ENCODE data around the gene ABCF1.
"Not testable (repeated sequence)": the region's sequence is repeated elsewhere in the genome, so short reads cannot be mapped to it uniquely, and the experiment has no call there.

Gene ABCF1

DNA sequence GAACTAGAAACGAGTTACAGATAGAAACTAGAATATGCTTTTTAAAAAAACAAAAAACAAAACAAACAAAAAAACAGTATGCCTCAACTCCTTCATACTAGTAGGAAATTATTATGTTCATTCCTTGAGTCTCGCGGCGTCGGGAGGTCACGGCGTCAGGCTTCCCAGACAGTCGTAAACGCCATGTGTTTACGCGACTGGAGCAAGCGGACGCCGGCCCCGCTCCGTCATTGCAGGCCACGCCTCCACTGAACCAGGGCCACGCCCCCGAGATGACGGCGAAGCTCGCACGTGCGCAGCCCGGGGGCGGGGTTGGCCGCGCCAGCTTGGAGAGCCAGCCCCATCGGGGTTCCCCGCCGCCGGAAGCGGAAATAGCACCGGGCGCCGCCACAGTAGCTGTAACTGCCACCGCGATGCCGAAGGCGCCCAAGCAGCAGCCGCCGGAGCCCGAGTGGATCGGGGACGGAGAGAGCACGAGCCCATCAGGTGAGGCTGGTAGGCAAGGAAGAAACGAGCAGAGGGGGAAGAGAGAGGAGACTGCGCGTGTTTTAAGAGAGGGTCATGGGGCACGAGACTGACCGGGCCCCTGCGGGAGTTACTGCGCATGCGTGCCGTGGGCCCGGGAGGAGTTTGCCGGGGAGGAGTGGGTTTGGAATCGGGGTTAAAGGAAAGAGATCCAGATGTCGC lies at the start of gene ABCF1:
Gene ABCF1 (plus strand): TSS at position 368 of the 687 bp plus-strand sequence. CDS start 46 bp downstream, at position 414.
- DNase-seq (ENCODE audit: low spot score): peak; percentile 100

DNA sequence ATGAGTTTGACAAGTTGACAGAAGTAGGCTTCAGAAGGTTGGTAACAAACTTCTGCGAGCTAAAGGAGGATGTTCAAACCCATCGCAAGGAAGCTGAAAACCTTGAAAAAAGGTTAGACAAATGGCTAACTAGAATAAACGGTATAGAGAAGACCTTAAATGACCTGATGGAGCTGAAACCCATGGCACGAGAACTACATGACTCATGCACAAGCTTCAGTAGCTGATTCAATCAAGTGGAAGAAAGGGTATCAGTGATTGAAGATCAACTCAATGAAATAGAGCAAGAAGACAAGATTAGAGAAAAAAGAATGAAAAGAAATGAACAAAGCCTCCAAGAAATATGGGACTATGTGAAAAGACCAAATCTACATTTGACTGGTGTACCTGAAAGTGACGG lies 49.3 kb upstream of the ABCF1 start:
- not testable (repeated sequence) for DNase-seq (ENCODE audit: low spot score)

DNA sequence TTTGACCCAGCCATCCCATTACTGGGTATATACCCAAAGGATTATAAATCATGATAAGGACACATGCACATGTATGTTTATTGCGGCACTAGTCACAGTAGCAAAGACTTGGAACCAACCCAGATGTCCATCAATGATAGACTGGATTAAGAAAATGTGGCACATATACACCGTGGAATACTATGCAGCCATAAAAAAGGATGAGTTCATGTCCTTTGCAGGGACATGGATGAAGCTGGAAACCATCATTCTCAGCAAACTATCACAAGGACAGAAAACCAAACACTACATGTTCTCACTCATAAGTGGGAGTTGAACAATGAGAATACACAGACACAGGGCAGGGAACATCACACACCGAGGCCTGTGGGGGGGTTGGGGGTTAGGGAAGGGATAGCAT lies 44.8 kb upstream of the ABCF1 start:
- DNase-seq (ENCODE audit: low spot score): not testable (repeated sequence)

DNA sequence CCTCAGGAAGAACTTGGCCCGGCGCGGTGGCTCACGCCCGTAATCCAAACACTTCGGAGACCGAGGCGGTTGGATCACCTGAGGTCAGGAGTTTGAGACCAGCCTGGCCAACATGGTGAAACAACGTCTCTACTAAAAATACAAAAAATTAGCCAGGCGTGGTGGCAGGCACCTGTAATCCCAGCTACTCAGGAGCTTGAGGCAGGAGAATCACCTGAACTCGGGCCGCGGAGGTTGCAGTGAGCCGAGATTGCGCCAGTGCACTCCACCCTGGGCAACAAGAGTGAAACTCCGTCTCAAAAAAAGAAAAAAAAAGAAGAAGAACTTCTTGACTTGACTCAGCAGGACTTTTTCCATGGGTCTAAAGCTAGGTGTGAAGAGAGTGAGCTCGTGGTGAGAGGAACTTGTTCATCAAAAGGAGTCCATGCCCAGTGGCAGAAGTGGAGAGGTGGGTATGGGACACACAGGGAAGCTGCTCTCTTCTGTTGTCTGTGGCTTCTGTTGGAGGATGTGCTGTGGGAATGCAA lies 41.8 kb upstream of the ABCF1 start:
- not testable (repeated sequence) for DNase-seq (ENCODE audit: low spot score)

DNA sequence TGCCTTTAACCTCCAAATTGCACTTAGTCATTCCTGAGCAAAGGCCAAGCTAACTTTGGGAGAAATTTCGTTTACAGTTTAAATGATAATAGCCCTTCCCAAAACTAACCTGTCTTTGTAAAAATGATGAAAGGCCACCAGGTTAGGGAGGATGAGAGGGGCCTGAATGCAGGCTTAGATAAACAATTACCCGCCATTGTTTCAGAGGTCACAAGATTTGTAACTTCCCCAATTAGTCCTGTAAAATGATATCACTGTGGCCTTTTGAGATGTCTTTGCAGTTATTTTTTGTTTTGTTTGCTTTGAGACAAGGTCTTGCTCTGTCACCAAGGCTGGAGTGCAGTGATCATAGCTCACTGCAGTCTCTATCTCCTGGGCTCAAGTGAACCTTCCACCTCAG lies 41.2 kb upstream of the ABCF1 start:
- no peak for DNase-seq (ENCODE audit: low spot score)

DNA sequence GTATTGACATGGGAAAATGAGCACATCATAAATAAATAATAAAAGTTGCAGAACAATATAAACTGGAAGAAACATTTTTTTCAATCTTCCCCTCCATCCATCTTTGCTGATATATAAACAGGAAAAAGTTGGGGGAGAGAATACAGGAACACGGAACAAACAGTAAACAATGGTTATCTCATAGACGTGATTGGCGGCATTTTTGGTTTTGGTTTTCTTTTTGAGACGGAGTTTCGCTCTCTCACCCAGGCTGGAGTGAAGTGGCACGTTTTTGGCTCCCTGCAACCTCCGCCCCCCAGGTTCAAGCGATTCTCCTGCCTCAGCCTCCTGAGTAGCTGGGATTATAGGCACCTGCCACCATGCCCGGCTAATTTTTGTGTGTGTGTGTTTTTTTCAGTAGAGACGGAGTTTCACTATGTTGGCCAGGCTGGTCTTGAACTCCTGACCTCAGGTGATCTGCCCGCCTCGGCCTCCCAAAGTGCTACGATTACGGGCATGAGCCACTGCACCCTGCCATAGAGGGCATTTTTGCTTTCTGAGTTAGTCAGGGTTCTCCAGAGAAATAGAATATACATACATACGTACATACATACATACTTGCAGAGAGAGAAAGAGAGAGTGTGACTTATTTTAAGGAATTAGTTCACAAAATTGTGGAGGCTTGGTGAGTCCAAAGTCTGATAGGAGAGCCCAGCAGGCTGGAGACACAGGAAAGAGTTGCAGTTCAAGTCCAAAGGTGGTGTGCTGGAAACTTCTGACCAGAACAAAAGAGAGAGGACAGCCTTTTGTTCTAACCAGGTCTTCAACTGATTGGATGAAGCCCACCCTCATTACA lies 37.6 kb upstream of the ABCF1 start:
- no peak for DNase-seq (ENCODE audit: low spot score)

DNA sequence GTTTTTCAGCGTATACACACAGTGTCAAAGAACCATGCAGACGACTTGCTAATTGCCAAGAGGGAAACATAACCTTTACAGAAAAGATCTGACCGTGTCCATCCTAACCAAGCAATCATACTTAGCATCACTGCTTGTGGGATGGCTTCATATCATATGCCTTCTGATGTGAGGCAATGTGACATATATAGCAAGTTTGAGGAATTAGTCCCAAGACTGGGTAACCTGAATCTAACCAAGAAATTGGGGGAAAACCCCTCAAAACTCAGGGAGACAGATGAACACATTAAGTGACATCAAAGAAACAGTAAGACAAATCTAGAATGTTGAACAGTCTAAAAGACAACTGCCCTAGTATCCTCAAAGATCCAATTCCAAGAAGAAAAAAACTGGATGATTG lies 33.3 kb upstream of the ABCF1 start:
- no peak for DNase-seq (ENCODE audit: low spot score)

DNA sequence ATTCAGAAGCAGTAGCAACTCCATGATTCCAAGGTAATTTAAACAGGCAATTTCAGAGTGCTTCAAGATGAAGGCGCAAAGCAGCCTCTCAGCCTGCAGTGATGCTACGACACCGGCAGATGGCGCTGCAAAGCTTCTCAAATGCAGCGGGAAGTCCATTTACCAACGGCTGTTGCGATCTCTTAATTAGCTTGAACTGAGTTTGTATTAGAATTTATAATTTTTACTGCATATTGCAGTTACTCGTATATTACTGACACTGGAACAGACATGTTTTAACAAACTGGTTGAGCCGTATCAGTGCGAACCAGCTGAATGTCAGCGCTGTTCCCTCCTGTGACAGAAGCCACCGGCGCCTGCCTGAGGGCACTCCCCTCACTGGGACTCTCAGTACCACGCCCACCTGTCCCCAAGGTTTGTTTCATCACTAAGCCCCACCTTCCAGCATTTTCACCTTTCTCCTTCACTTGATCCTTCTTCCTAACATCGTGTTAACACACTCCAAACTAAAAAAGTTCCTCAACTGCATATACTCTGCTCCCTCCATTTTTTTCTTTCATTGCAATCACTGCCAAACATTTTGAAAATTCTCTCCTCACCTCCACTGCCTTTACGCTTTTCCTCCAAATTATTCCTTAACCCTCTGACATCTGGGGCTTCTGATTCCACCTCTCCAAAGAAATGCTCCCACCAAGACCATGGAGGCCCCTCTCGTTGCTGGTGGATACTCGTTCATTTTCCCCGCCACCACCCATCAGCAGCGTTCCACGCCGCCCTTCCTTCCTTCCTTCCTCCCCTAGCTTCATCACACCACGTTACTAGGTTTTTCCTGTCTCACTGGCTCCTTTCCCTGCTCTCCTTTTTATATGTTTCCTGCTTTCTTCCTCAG lies 29.5 kb upstream of the ABCF1 start:
- DNase-seq (ENCODE audit: low spot score): peak; percentile 82

DNA sequence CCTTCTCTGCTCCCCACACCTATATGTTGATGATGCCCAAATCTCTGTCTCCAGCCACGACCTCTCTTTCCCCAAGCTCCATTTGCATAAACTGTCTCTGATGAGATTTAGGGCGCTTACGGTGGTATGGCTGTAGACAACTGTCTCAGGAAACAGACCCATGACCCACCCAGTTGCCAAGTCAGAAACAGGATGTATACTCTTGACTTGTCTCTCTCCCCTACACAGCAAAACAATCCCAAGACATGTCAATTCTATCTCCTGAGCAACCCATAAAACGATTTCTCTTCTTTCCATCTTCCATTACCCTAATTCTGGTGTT lies 28.9 kb upstream of the ABCF1 start:
- no peak for DNase-seq (ENCODE audit: low spot score)

DNA sequence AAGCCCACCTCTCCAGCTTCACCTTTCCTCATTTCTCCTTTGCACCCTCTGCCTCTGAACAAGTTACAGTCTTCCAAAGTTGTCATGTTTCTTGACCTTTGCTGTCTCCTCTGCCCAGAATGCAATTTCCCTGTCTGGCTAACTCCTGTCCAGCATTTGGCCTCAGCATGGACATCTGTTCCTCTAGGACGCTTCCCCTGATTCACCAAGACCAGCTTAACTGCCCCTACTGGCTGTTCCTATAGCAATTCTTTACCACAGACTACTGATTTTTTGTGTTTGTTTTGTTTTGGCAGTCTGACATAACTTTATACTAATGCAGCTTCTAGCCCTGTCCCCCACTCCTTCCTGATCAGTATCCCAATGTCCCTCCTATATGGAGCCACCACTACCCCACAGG lies 28.3 kb upstream of the ABCF1 start:
- no peak for DNase-seq (ENCODE audit: low spot score)

DNA sequence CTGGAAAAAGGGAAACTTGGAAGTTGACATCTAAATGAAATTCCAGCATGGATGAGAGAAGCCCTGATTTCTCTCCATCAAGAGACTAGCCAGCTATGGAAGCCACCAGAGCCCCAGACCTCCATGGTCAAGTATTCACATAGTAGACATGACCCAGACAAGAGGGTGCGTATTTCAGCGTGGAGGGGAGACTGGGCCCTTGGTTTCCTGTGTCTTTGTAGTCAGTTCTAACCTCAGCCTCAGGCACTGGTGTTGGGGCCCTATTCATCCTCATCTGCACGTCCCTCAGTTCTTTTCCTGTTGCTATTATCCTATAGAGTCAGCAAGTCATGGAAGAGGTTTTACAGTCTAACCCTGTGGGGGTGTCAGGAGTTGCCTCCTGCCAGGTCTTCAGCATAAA lies 27.4 kb upstream of the ABCF1 start:
- no peak for DNase-seq (ENCODE audit: low spot score)

DNA sequence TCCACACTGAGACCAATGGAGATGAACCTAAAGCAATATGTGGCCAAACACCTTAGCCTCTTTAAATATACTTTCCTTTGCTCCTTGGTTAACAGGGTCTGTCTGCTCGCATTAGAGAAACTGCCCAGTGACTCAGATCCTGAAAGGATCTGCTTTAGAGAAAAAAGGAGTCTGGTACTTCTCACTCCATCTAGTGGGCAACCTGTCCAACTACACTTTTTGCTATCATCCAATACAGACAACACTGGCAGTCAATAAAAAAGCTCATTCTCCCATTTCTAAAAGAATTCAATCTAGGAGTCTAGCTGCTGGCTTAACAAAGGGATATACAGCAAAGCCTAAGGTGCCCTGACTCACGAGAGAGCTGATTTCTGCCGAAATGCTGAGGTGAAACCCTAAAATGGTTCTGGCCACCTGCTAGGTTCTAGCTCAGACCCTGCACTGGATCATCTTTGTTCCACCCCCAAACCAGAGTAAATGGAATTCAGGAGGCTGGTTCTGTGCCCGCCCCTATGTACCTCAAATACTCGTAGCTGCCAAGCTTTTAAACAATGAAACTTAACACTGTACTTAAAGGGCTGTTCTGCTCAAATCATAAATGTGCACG lies 26.5 kb upstream of the ABCF1 start:
- DNase-seq (ENCODE audit: low spot score): peak; percentile 68

DNA sequence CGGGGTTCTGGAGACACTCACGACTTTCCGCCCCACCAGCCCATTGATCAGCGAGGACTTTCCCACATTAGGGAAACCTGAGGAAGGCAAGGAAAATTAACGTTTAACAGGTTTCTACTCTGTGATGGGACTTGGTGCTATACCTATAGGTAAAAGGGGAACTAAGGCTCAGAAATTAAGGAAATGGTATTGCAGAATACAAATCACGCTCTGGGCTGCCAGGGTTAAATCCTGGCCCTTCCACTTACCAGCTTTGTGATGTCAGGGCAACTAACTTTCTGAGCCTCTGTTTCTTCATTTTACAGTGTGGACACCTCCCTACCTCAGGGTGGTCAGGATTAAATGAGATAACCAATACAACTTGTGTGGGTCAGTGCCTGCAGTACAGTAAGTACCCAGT lies 23.8 kb upstream of the ABCF1 start:
- DNase-seq (ENCODE audit: low spot score): no peak

DNA sequence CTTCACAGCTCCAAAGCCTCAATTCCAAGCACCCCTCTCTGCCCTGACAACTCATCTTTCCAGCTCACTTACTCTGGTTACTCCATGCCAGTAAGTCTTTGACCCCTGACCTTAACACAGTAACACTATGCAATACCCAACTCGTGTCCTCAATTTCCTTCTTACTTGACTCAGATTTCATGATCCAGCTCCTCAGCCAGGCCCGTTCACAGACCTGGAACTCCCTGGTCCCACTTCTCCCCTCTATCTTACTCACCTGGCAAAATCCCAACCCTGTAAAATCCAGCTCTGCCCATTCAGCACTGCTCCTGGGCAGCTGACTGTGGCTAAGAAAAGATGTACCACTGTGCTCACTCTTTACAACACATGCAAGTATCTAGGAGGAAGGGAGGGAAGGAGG lies 22.9 kb upstream of the ABCF1 start:
- DNase-seq (ENCODE audit: low spot score): no peak

DNA sequence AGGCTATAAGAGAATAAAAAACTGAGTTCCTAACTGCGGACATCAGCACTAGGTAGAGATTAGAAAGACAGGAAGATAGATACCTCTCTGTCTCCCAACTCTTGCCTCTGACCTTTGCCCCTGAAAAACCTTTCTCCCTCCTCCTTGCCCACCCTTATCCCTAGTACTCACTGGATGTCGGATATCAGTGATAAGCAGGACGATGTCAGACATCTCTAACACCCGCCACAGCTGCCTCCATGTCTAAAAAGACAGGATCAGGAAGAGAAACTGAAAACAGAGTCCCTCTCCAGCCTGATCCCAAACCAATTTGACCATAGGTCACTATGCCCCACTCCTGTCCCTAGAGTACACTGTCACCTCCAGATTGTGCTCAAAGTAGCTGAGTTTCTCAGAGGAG lies 16.8 kb upstream of the ABCF1 start:
- DNase-seq (ENCODE audit: low spot score): no peak

DNA sequence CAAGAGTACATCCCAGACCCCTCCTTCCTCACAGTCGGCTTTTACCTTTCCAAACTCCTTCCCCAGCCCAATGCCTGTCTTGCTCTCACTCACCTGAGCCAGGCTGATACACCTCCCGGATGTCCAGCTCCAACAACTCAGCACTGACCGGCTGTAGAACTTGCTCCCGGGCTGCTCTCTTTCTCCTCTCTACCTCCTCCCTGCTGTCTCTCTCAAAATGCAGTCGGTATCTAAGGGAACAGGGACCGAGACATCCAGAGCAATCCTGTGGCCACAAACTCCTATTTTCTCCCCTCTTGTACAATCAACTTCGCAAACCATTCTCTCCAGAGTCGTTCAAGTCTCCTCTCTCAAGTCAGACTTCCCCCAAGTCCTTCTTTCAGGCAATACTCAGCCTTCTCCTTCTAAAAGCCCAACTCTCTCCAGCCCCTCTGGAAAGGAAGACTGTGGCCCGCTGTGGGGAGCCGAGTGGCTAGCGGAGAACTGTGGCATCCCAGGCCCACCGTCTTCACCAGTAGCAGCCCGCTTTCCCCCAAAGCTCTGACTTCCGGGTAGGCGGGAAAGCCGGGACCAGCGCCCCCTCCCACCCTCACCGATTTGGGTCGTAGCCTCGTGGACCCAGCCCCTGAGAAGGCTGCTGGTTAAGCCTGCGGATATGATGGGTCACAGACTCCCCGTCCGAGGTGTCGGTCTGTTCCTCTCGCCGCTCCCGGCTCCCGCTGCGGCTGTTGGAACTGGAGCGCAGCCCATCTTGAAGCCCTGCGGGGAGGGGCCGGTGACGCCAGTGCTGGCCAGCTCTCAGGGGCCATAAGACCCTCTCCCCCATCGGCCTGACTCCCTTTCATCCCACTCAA lies 16.1 kb upstream of the ABCF1 start:
- peak; percentile 64 for DNase-seq (ENCODE audit: low spot score)

DNA sequence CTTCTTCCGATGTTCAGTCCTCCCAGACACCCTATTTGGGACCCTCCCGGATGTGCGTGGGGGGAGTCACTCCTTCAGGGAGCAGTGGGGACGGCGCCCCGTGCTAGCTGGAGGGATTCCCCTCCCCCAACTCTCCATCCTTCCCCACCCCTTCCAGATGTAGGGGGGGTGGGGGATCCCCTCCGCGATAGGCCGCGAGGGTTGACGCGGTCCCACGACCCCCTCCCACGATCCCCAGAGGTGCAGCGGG lies 15.5 kb upstream of the ABCF1 start:
- DNase-seq (ENCODE audit: low spot score): no peak

DNA sequence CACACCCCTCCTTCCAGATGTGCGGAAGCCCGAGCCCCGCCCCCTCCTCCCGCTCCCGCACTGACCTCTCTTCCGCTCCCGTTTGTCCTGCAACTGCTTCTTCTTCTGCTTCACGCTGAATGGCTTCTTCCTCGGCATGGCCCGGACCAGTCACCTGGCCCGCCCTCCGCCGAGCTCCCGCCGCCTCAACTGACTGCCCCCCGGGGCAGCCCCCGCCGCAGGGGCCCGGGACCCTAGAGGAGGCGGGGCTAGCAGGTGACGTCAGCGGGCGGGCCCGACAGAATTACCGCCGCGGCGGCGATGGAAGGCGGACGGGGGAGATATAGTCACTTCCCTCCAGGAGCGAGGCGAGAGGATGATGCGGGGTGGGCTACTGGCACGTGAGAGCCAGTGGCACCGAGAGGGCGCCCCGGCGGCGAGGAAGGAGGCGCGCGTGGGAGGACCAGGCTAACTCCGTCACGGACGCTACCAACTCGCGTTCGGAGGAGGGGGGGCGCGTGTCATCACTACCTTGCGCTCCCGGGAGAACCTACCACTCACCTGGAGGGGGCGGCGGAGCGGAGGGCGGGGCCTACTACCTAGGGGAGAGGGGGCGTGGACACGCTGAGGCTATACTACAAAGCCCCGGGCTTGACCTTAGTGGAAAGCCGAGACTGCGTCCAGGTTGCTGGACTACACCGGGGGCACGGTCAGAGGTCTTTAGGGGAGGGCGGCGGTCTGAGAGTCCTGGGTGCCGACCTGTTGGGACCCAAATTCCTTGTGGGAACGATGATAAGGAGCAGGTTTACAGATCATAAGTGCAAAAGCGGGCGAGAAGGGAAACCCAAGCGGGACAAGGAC lies 15.0 kb upstream of the ABCF1 start, which contains the start of gene GNL1:
Gene GNL1 (minus strand): TSS at position 424 of the 840 bp plus-strand sequence. CDS start 286 bp downstream, at position 138.
- peak; percentile 92 for DNase-seq (ENCODE audit: low spot score)

DNA sequence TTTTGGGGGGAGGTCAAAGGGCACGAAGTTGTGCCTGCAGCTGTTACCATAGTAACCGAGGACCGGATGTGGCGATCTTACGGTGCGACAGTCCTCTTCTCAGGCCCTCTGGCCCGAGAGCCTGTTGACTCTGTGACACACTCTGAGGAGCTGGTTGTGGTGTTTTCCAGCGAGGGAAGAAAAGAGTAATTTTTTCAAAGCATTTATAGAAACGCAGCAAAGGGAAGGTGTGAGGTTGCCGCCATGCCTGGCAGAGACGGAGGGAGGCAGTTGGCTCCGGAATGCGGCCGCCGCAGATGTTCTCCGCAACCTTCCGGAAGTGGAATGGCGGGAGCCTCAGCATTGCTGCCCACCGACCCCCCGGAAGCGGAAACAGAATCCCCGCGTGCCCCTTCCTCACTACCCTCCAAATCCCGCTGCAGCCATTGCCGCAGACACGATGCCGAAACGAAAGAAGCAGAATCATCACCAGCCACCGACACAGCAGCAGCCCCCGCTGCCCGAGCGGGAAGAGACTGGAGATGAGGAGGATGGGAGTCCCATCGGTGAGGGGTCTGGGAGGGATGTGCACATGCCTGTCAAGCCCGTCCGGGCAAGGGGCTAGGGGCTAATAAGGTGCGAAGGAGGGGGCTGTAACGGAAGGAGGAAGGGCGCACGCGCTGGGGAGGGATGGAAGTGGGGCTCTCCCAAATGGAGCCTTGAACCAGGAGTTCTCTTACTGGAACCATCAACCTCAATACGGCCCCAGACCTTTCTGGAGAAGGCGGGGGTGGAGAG lies 14.1 kb upstream of the ABCF1 start, which contains the start of gene PRR3:
Gene PRR3 (plus strand): TSS at position 390 of the 777 bp plus-strand sequence. CDS start 50 bp downstream, at position 440.
- peak; percentile 93 for DNase-seq (ENCODE audit: low spot score)

DNA sequence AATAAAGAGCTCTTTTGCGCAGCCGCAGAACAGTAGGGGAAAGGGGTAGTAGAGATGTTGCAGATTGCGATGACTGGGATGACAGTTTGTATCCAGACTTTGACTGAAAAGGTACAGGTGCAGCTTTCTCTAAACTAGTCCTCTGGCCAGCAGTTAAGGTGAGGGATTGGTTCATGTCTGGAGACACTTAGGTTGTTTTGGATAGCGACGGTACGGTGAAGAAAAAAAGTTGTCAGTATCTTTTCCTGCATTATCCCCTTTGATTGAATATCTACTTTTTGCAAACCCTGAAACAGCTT lies 13.6 kb upstream of the ABCF1 start:
- DNase-seq (ENCODE audit: low spot score): peak; percentile 45
